Ovary (tissue), 9 donors: Measurements from ENCODE around the gene UROC1. TPM values are rescaled to one million over a fixed set of nuclear protein-coding genes. Genes with fewer than 3 reads are reported as not detected.

ENCODE experiments used
- DNase-seq, 5 donors: peaks; one replicate each; pipeline ENCODE4 v3.0.0-alpha.2; 2019 to 2020
- H3K27ac ChIP-seq, 2 donors: fragments of 200-600 bp; one replicate each; pipeline versions ENCODE4 v1.5.1 to v1.8.0; 2019 to 2022
- H3K27me3 ChIP-seq: fragments of 200-600 bp; one replicate; pipeline ENCODE4 v1.8.0; 2022
- H3K36me3 ChIP-seq: fragments of 200-600 bp; sonication (generic); one replicate; pipeline ENCODE4 v1.5.1; 2019
- H3K4me1 ChIP-seq: one replicate; pipeline ENCODE4 v1.8.1; 2013; ENCODE audit warnings: mild to moderate bottlenecking, moderate library complexity; ENCODE audit not compliant: insufficient read depth
- H3K4me3 ChIP-seq: fragments of 200-600 bp; sonication (generic); one replicate; pipeline ENCODE4 v1.5.1; 2017
- H3K9me3 ChIP-seq, 2 donors: fragments of 200-600 bp in 1 of 2; sonication (generic) in 1 of 2; one replicate each; pipeline versions ENCODE4 v1.5.1 to v1.8.1; 2013 to 2019; ENCODE audit warnings: mild to moderate bottlenecking in 1 of 2, moderate library complexity in 1 of 2
- EP300 ChIP-seq: sonication (generic); formaldehyde crosslinking; IDR thresholded peaks from one replicate; pipeline ENCODE4 v1.6.1; 2017; ENCODE audit warnings: antibody characterized with exemption
- POLR2A ChIP-seq: fragments of 450-650 bp; IDR thresholded peaks from one replicate; pipeline ENCODE4 v1.6.1; 2017; ENCODE audit warnings: antibody characterized with exemption, mild to moderate bottlenecking, moderate library complexity
- WGBS, 3 donors: extraction: QIAGEN DNeasy Blood & Tissue Kit in 1 of 3; methylation state at CpG; one replicate each; pipeline versions ENCODE4 v1.1.5 to v1.1.7; 2013 to 2017; 5-methylcytosine and 5-hydroxymethylcytosine counted together
- intact Hi-C, 4 donors: fragments of 100-400 bp; cut with DNase I; formaldehyde crosslinking; loops; one replicate each; pipeline versions ENCODE4 v1.11.0 to v1.15.1; 2022 to 2023
- polyA plus RNA-seq, 2 donors: library from polyadenylated mRNA; stranded (reverse); fragments of 200-250 nt in 1 of 2; fragments of 350-450 nt in 1 of 2; fragmentation: Illumina TruSeq in 1 of 2; extraction: RNeasy Lipid Tissue Mini Kit (QIAGEN cat#74804) in 1 of 2; gene quantifications; one replicate each; pipeline ENCODE4 v1.2.3, GENCODE V29; 2013 to 2014
- total RNA-seq, 7 donors: library from RNA; depleted of rRNA in 2 of 7; stranded (reverse); fragments of >200 nt in 2 of 7; fragmentation: NEBNext Ultra II Directional in 3 of 7; extraction: Animal tissue kit (Norgen Biotek cat#: 25700) in 3 of 7; gene quantifications; one replicate each; pipeline versions ENCODE4 v1.1.0 to v1.2.4, GENCODE V29; 2016 to 2023
- TF ChIP-seq, protein P1 (sequence below), 3 donors: fragments of 450-650 bp in 2 of 3; fragments of 200-600 bp in 1 of 3; IDR thresholded peaks; one replicate each; pipeline versions ENCODE4 v1.5.1 to v1.8.0; 2016 to 2022; ENCODE audit warnings: antibody characterized with exemption in 3 of 3, mild to moderate bottlenecking in 1 of 3
- donor health status: DM: no; HTN: no; CAD: no; lungs with moderate emphysema.
- donor health status: DM: no; HTN: no; CAD: no.
- donor health status: Bipolar disorder and iron deficiency.
- donor health status: DM: yes; HTN: yes; CAD: no.
- donor health status: DM: no; HTN: no; CAD: no.
- donor health status: DM: yes; HTN: yes; CAD: no.

Gene UROC1
- total and polyA plus RNA-seq, 9 donors: 0.06 to 0.32 (median 0.12) TPM; not detected in 4

DNA sequence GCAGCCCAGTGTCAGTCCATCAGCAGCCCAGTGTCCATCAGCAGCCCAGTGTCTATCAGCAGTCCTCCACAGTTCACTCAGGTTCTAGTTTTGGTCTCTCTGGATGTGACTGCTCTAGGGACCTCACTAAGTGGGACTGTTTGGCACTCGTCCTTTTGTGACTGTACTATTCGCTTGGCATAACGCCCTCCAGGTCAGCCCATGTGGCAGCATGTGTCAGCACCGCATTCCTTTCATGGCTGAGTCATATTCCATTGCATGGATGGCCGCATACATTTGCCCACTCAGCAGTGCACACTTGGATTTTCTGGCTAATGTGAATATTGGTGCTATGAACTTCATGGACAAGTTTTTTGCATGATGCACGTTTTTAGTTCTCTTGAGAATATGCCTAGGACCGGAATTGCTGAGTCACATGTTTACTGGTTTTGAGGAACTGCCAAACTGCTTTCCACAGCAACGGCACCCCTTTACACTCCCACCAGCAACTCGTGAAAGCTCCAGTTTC is 22.8 kb upstream of the UROC1 start:
- H3K9me3 ChIP-seq: no peaks in the 10 kb centered on the region
- H3K27ac ChIP-seq: no peak overlapping the region
- H3K27me3 ChIP-seq: no peaks in the 10 kb centered on the region
- DNase-seq: peak in 2 of 5 donors; percentile 3 to 20
- TF ChIP-seq EP300 (no peak), POLR2A (no peak)
- TF ChIP-seq, protein P1, sequence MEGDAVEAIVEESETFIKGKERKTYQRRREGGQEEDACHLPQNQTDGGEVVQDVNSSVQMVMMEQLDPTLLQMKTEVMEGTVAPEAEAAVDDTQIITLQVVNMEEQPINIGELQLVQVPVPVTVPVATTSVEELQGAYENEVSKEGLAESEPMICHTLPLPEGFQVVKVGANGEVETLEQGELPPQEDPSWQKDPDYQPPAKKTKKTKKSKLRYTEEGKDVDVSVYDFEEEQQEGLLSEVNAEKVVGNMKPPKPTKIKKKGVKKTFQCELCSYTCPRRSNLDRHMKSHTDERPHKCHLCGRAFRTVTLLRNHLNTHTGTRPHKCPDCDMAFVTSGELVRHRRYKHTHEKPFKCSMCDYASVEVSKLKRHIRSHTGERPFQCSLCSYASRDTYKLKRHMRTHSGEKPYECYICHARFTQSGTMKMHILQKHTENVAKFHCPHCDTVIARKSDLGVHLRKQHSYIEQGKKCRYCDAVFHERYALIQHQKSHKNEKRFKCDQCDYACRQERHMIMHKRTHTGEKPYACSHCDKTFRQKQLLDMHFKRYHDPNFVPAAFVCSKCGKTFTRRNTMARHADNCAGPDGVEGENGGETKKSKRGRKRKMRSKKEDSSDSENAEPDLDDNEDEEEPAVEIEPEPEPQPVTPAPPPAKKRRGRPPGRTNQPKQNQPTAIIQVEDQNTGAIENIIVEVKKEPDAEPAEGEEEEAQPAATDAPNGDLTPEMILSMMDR (IDR thresholded peaks at IDR 0.05): no peak
- intact Hi-C loops: no loop called here
- no peaks in the 10 kb centered on the region for H3K36me3 ChIP-seq
- no peaks in the 10 kb centered on the region for H3K4me1 ChIP-seq
- 27 to 28% (median 28%) methylated on average over 9 of the region's 9 CpGs for WGBS, 3 donors
- no peak overlapping the region for H3K4me3 ChIP-seq

- H3K4me3 ChIP-seq: no peak overlapping the region
- H3K4me1 ChIP-seq: no peaks in the 10 kb centered on the region
- DNase-seq: peak in 2 of 5 donors; percentile 4 to 20
- 90 to 96% (median 91%) methylated on average over 10 of the region's 10 CpGs for WGBS, 3 donors
- H3K36me3 ChIP-seq: no peaks in the 10 kb centered on the region
- TF ChIP-seq, protein P1 (IDR thresholded peaks at IDR 0.05): no peak
- no peak for TF ChIP-seq POLR2A
- TF ChIP-seq EP300: no peak
- H3K9me3 ChIP-seq: no peaks in the 10 kb centered on the region
- no peaks in the 10 kb centered on the region for H3K27me3 ChIP-seq
- no peak overlapping the region for H3K27ac ChIP-seq
- intact Hi-C loops: no loop called here
These were observed 22.1 kb upstream of the UROC1 start for GRCh38 chr3:126539558-126540250.

GRCh38 chr3:126538966-126539365 is 21.4 kb upstream of the UROC1 start:
- no peaks in the 10 kb centered on the region for H3K4me1 ChIP-seq
- H3K9me3 ChIP-seq: no peaks in the 10 kb centered on the region
- intact Hi-C loops: no loop called here
- no peak for DNase-seq
- H3K4me3 ChIP-seq: no peak overlapping the region
- TF ChIP-seq EP300 (no peak), POLR2A (no peak)
- TF ChIP-seq, protein P1 (IDR thresholded peaks at IDR 0.05): no peak
- no peak overlapping the region for H3K27ac ChIP-seq
- H3K27me3 ChIP-seq: no peaks in the 10 kb centered on the region
- no peaks in the 10 kb centered on the region for H3K36me3 ChIP-seq
- whole genome bisulfite sequencing, 3 donors: 32 to 47% (median 34%) methylated on average over 5 of the region's 5 CpGs

GRCh38 chr3:126538316-126538715 is 20.7 kb upstream of the UROC1 start:
- no peaks in the 10 kb centered on the region for H3K9me3 ChIP-seq
- no peak overlapping the region for H3K27ac ChIP-seq
- TF ChIP-seq EP300: no peak
- TF ChIP-seq POLR2A: no peak
- TF ChIP-seq, protein P1 (IDR thresholded peaks at IDR 0.05): no peak
- no peaks in the 10 kb centered on the region for H3K36me3 ChIP-seq
- peak in 2 of 5 donors; percentile 8 to 14 for DNase-seq
- no peaks in the 10 kb centered on the region for H3K4me1 ChIP-seq
- WGBS, 3 donors: 60 to 78% (median 62%) methylated on average over 9 of the region's 9 CpGs
- intact Hi-C loops: no loop called here
- H3K27me3 ChIP-seq: no peaks in the 10 kb centered on the region
- H3K4me3 ChIP-seq: no peak overlapping the region
